Measurements from ENCODE around the gene LOX.

The LOX gene

DNA sequence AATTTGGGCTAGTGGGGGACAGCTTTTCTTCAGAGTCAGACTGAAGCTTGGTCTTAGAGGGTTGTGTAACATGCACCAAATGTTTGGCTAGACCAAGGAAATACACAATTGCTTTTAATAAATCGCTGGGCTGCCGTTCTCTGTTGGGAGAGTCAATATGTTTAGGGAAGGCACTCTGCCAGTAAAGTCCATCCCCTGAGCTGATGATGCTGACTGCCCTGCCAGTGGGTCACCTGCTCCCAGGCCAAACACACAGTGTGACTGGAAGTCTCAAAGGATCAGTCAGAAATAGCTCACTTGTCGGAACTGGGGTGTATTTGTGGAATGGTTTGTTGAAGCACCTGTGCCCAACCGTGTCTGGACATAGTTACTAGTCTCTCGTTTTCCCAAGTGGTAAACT, 33.4 kb upstream of the LOX start:
- TF ChIP-seq ZFX (IDR thresholded peaks at IDR 0.05) (no peak), CTCF (conservative IDR thresholded peaks at IDR 0.05) (no peak)
- H3K27ac ChIP-seq, result no peak overlapping the region

- H3K27ac ChIP-seq, result no peak overlapping the region
- TF ChIP-seq CTCF (conservative IDR thresholded peaks at IDR 0.05) (no peak), ZFX (IDR thresholded peaks at IDR 0.05) (no peak)
These were observed 32.9 kb upstream of the LOX start for GRCh38 chr5:122110987-122111386.

DNA sequence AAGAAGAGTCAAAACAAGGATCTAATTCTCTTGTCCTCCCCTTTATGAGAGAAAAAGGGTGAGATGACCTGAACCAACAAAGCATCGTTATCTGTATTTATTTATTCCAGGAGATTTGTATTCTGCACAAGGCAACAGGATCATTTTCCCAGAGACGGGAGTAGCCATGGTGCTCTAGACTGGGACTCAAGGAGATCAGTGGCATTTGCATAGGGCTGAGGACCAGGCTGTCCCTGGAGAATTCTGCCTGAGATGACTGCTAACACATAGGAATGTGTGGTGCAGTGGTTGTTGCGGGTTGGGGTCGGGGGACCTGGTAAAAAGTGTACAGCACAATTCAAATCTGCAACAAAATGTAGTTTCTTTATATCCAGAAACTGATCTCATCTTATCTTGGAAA, 29.0 kb upstream of the LOX start:
- H3K27ac ChIP-seq, result no peak overlapping the region
- TF ChIP-seq ZFX (IDR thresholded peaks at IDR 0.05), result no peak
- TF ChIP-seq CTCF (conservative IDR thresholded peaks at IDR 0.05), result no peak

DNA sequence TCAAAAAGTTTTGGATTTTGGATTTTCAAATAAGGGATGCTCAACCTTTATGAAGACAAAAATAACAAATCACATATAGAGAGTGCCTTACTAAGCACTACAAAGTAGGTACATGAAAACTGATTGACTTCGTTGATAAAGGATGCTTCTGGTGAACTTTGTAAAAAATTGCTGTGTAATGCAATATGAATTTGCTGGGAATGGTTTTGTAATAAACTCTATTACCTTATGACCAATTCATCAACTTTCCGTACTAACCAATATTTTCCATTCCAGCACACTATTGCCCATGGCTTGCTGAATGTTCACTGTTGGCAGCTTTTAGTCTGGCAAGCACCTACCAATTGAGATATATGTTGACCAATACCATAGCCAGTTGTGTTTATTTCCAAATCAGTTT, 27.9 kb upstream of the LOX start:
- no peak for TF ChIP-seq ZFX (IDR thresholded peaks at IDR 0.05)
- no peak for TF ChIP-seq CTCF (conservative IDR thresholded peaks at IDR 0.05)
- no peak overlapping the region for H3K27ac ChIP-seq

- H3K27ac ChIP-seq, result no peak overlapping the region
- TF ChIP-seq CTCF (conservative IDR thresholded peaks at IDR 0.05), result no peak
These were observed 24.8 kb upstream of the LOX start for GRCh38 chr5:122102825-122103224.

GRCh38 chr5:122101636-122102285, 23.7 kb upstream of the LOX start:
- no peak overlapping the region for H3K27ac ChIP-seq
- TF ChIP-seq ZFX (IDR thresholded peaks at IDR 0.05), result no peak
- peak; percentile 80 for TF ChIP-seq CTCF (conservative IDR thresholded peaks at IDR 0.05)

- TF ChIP-seq ZFX (IDR thresholded peaks at IDR 0.05), result no peak
- TF ChIP-seq CTCF (conservative IDR thresholded peaks at IDR 0.05), result no peak
- no peak overlapping the region for H3K27ac ChIP-seq
These were observed 21.2 kb upstream of the LOX start for GRCh38 chr5:122099060-122099790.
